Activated T-cell treated with anti-CD3 and anti-CD28 coated beads for 24 hours (primary cell): ENCODE measurements around the gene GRID2IP.
"Not testable (repeated sequence)": the region's sequence is repeated elsewhere in the genome, so short reads cannot be mapped to it uniquely, and the experiment has no call there.

Experiments
- DNase-seq: peaks from one replicate; pipeline ENCODE4 v3.0.0-alpha.2; 2020; ENCODE audit warnings: low read depth

GRID2IP gene

GRCh38 chr7:6487184-6487545 is 64.1 kb downstream of the GRID2IP start:
- DNase-seq: no peak

GRCh38 chr7:6486438-6487183 is 64.7 kb downstream of the GRID2IP start:
- no peak for DNase-seq

- no peak for DNase-seq
These were observed 68.5 kb downstream of the GRID2IP start for GRCh38 chr7:6482743-6483119.

- no peak for DNase-seq
These were observed 69.0 kb downstream of the GRID2IP start for GRCh38 chr7:6482307-6482706.

- no peak for DNase-seq
These were observed 69.8 kb downstream of the GRID2IP start for GRCh38 chr7:6481445-6481844.

GRCh38 chr7:6480323-6480660 is 71.0 kb downstream of the GRID2IP start:
- no peak for DNase-seq

- DNase-seq: no peak
These were observed 72.2 kb downstream of the GRID2IP start for GRCh38 chr7:6479067-6479466.

- no peak for DNase-seq
These were observed 73.1 kb downstream of the GRID2IP start for GRCh38 chr7:6478186-6478585.

- DNase-seq: no peak
These were observed 74.0 kb downstream of the GRID2IP start for GRCh38 chr7:6477318-6477660.

GRCh38 chr7:6476596-6477317 is 74.5 kb downstream of the GRID2IP start:
- DNase-seq: no peak

GRCh38 chr7:6475433-6476186 is 75.7 kb downstream of the GRID2IP start:
- no peak for DNase-seq

- DNase-seq: no peak
These were observed 85.4 kb downstream of the GRID2IP start for GRCh38 chr7:6465862-6466261.

- DNase-seq: not testable (repeated sequence)
These were observed 87.7 kb downstream of the GRID2IP start for GRCh38 chr7:6463609-6464008.

- DNase-seq: no peak
These were observed 89.2 kb downstream of the GRID2IP start for GRCh38 chr7:6461946-6462550.

GRCh38 chr7:6460990-6461584 is 90.2 kb downstream of the GRID2IP start:
- DNase-seq: no peak

- no peak for DNase-seq
These were observed 91.0 kb downstream of the GRID2IP start for GRCh38 chr7:6460303-6460702.

GRCh38 chr7:6458676-6459075 is 92.6 kb downstream of the GRID2IP start:
- not testable (repeated sequence) for DNase-seq

- DNase-seq: no peak
These were observed 97.5 kb downstream of the GRID2IP start for GRCh38 chr7:6453734-6454133.

GRCh38 chr7:6451224-6451705 is 100.0 kb downstream of the GRID2IP start:
- no peak for DNase-seq

GRCh38 chr7:6450591-6450990 is 100.7 kb downstream of the GRID2IP start:
- DNase-seq: not testable (repeated sequence)

- not testable (repeated sequence) for DNase-seq
These were observed 101.4 kb downstream of the GRID2IP start for GRCh38 chr7:6449884-6450283.

- DNase-seq: no peak
These were observed 102.2 kb downstream of the GRID2IP start for GRCh38 chr7:6448943-6449543.
